Common myeloid progenitor, CD34-positive (primary cell): ENCODE results near the gene CAPN9.
A peak's percentile ranks its signal among the peaks of the same experiment; 100 is the strongest.

Source experiments
- CTCF ChIA-PET: fragments of 350-600 bp; sonication (Branson Sonifier 250); formaldehyde crosslinking; loops from one replicate; lab custom pipeline; 2021; ENCODE audit warnings: antibody characterized with exemption; lab: Charles Lee
- POLR2A ChIA-PET: fragments of 350-600 bp; sonication (Branson Sonifier 250); formaldehyde crosslinking; loops from one replicate; lab custom pipeline; 2021; ENCODE audit warnings: antibody characterized with exemption; lab: Charles Lee
- DNase-seq, 3 donors: peaks; one replicate each; pipeline versions ENCODE4 v3.0.0 to v3.0.0-alpha.2; 2013
- H3K27ac ChIP-seq, 2 experiments: 1 replicate in 1 of 2; 2 replicates in 1 of 2; pipeline ENCODE4 v1.7.0; 2013; ENCODE audit warnings: inconsistent platforms in 2 of 2, low read length in 2 of 2, mild to moderate bottlenecking in 2 of 2, low read depth in 1 of 2, moderate library complexity in 1 of 2; ENCODE audit not compliant: severe bottlenecking in 2 of 2, insufficient read depth in 1 of 2, poor library complexity in 1 of 2
- H3K27me3 ChIP-seq, 5 experiments: replicated peaks in 2 of 5; 1 replicate in 3 of 5; 2 replicates in 2 of 5; pipeline versions ENCODE4 v1.6.1 to v1.7.0; 2013; ENCODE audit warnings: low read length in 4 of 5, mild to moderate bottlenecking in 2 of 5, moderate library complexity in 2 of 5, inconsistent platforms in 1 of 5; ENCODE audit not compliant: insufficient read depth in 5 of 5, control insufficient read depth in 4 of 5
- H3K36me3 ChIP-seq, 4 experiments: 1 replicate in 2 of 4; 2 replicates in 2 of 4; pipeline versions ENCODE4 v1.6.1 to v1.7.0; 2013; ENCODE audit warnings: low read length in 3 of 4, control low read depth in 1 of 4, mild to moderate bottlenecking in 1 of 4; ENCODE audit not compliant: control insufficient read depth in 4 of 4, insufficient read depth in 4 of 4
- H3K4me1 ChIP-seq, 4 experiments: 1 replicate in 3 of 4; 2 replicates in 1 of 4; pipeline versions ENCODE4 v1.6.1 to v1.7.1; 2013; ENCODE audit warnings: low read length in 3 of 4, mild to moderate bottlenecking in 3 of 4, control low read depth in 1 of 4, inconsistent platforms in 1 of 4, moderate library complexity in 1 of 4; ENCODE audit not compliant: control insufficient read depth in 4 of 4, insufficient read depth in 4 of 4; ENCODE audit errors: control extremely low read depth in 1 of 4
- H3K4me3 ChIP-seq, 7 experiments: 1 replicate in 4 of 7; 2 replicates in 3 of 7; pipeline versions ENCODE4 v1.5.1 to v1.7.0; 2013; ENCODE audit warnings: mild to moderate bottlenecking in 7 of 7, low read length in 6 of 7, moderate library complexity in 6 of 7, inconsistent platforms in 2 of 7, low read depth in 2 of 7, control low read depth in 1 of 7; ENCODE audit not compliant: insufficient read depth in 4 of 7, control insufficient read depth in 1 of 7; ENCODE audit errors: extremely low read depth in 1 of 7
- H3K9me3 ChIP-seq, 5 experiments: 1 replicate in 4 of 5; 2 replicates in 1 of 5; pipeline versions ENCODE4 v1.6.1 to v1.7.1; 2013; ENCODE audit warnings: low read length in 4 of 5, mild to moderate bottlenecking in 2 of 5, inconsistent platforms in 1 of 5, low read depth in 1 of 5, moderate library complexity in 1 of 5; ENCODE audit not compliant: control insufficient read depth in 4 of 5, insufficient read depth in 2 of 5; ENCODE audit errors: control extremely low read depth in 1 of 5
- WGBS: methylation state at CpG from one replicate; pipeline ENCODE4 v1.1.5; 2013; ENCODE audit not compliant: insufficient coverage; 5-methylcytosine and 5-hydroxymethylcytosine counted together

CAPN9 gene

DNA sequence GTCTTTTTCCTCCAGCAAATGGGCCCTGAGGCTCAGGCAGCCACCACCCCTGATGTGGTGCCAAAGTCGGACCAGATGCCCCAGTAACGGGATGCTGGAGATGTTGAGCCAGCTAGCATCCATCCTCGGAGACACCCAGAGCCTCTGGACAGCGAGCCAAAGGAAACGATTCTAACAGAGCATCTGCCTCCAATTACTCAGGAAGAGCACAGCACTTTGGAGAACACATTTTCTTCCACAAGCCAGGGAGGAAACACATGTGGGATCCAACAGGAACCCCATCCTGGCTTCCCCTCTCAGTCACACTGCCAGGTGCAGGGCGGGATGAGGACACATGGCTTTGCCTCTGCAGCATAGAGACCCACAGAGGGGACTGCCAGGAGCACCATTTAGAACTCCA lies 76.2 kb downstream of the CAPN9 start:
- CTCF ChIA-PET: no interaction called here
- POLR2A ChIA-PET: no interaction called here
- DNase-seq: no peak
- no peaks in the 10 kb centered on the region for H3K4me1 ChIP-seq
- no peaks in the 10 kb centered on the region for H3K9me3 ChIP-seq
- peaks cover 0 to 10% (median 3%) of the 10 kb centered on the region in 5 experiments for H3K27me3 ChIP-seq
- no peaks in the 10 kb centered on the region for H3K36me3 ChIP-seq
- WGBS: 81% methylated on average over 6 of the region's 6 CpGs
- no peak overlapping the region for H3K4me3 ChIP-seq
- no peak overlapping the region for H3K27ac ChIP-seq

DNA sequence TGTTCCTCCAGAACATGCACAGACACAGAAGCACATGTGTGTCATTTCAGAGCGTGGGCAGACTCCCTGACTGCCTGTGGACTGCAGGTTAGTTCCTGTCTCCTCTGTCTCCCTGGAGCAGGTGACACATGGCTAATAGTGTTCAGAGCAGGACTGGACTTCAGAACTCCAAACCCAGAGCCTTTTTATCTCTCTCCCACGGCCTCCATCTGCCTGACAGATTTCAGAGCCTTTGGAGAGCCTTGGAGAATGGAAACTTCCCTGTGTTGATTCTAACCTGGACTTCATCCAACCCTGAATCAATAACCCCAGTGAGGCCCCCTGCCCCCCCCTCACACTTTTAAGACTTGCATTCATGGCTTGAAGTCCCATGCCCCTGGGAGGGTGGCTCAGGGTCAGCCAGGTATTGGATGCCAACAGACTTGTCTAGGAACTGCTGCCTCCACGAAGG lies 76.8 kb downstream of the CAPN9 start:
- H3K27ac ChIP-seq: no peak overlapping the region
- no peaks in the 10 kb centered on the region for H3K9me3 ChIP-seq
- no peak overlapping the region for H3K4me3 ChIP-seq
- no peaks in the 10 kb centered on the region for H3K36me3 ChIP-seq
- ChIA-PET POLR2A (no interaction called here), CTCF (no interaction called here)
- no peak for DNase-seq
- 100% methylated on average over 3 of the region's 3 CpGs for WGBS
- H3K4me1 ChIP-seq: no peaks in the 10 kb centered on the region
- peaks cover 0 to 10% (median 3%) of the 10 kb centered on the region in 5 experiments for H3K27me3 ChIP-seq

GRCh38 chr1:230824551-230824918 lies 77.3 kb downstream of the CAPN9 start:
- CTCF ChIA-PET: no interaction called here
- H3K4me3 ChIP-seq: no peak overlapping the region
- 94% methylated on average over 2 of the region's 4 CpGs for WGBS

GRCh38 chr1:230824919-230825721 lies 77.9 kb downstream of the CAPN9 start:
- CTCF ChIA-PET: no interaction called here
- Histone ChIP-seq H3K4me1 (no peaks in the 10 kb centered on the region), H3K9me3 (peaks cover 0 to 3% (median 0%) of the 10 kb centered on the region in 5 experiments), H3K36me3 (no peaks in the 10 kb centered on the region), H3K27ac (no peak overlapping the region), H3K4me3 (no peak overlapping the region), H3K27me3 (peaks cover 0 to 9% (median 3%) of the 10 kb centered on the region in 5 experiments)
- peak in 2 of 3 donors; percentile 15 to 49 for DNase-seq
- POLR2A ChIA-PET: no interaction called here
- 70% methylated on average over 8 of the region's 11 CpGs for WGBS

More at GRCh38 chr1:230824551-230824918, 77.3 kb downstream of the CAPN9 start:
- Histone ChIP-seq H3K9me3 (no peaks in the 10 kb centered on the region), H3K27ac (no peak overlapping the region), H3K27me3 (peaks cover 0 to 10% (median 3%) of the 10 kb centered on the region in 5 experiments), H3K36me3 (no peaks in the 10 kb centered on the region), H3K4me1 (no peaks in the 10 kb centered on the region)
- POLR2A ChIA-PET: no interaction called here
- DNase-seq: no peak

- 100% methylated on average over 3 of the region's 3 CpGs for WGBS
- Histone ChIP-seq H3K27me3 (peaks cover 0 to 8% (median 3%) of the 10 kb centered on the region in 5 experiments), H3K9me3 (peaks cover 0 to 7% (median 0%) of the 10 kb centered on the region in 5 experiments), H3K27ac (no peak overlapping the region), H3K36me3 (no peaks in the 10 kb centered on the region), H3K4me3 (no peak overlapping the region), H3K4me1 (no peaks in the 10 kb centered on the region)
- POLR2A ChIA-PET: no interaction called here
- CTCF ChIA-PET: no interaction called here
- DNase-seq: no peak
Observed at GRCh38 chr1:230825761-230826160, 78.6 kb downstream of the CAPN9 start.

DNA sequence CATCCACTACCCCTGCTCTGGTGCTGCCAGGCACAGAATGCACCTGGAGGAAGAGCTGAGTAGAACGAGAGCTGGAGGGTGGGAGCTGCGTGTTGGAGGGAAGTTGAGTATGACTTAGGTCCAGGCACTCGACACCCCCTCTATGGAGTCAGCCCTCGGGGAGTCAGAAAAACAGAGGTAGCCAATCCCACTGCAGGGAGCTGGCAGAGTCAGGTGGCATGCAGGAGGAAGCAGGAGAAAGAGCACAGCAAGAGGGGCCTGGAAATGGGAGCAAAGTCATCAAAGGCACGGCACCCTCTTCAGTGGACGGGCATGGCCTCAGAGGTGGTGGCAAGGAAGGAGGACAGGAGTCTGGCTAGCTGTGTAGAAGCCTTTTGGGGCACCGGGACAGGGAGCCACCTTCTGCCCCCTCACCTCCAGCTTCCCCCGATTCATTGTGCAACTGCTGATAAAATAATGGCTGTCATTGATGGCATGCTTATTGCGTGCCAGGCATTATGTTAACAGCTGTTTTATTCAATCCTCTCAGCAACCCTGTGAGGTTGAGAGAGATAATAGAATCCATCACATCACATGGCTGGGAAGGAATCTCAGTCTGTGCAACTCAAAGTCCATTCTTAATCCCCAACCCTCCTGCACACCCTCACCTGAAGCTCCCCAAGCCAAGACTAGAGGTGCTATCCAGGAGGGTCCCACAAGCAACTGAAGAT lies 79.1 kb downstream of the CAPN9 start:
- ChIA-PET CTCF (no interaction called here), POLR2A (no interaction called here)
- Histone ChIP-seq H3K4me1 (no peaks in the 10 kb centered on the region), H3K36me3 (no peaks in the 10 kb centered on the region), H3K27me3 (peaks cover 0 to 8% (median 3%) of the 10 kb centered on the region in 5 experiments), H3K9me3 (peaks cover 0 to 13% (median 0%) of the 10 kb centered on the region in 5 experiments), H3K4me3 (no peak overlapping the region), H3K27ac (no peak overlapping the region)
- DNase-seq: no peak
- 97% methylated on average over 8 of the region's 9 CpGs for WGBS
